Caco-2 (cell line): ENCODE data around the gene BEST3. TPM values are rescaled to one million over a fixed set of nuclear protein-coding genes. Genes with fewer than 3 reads are reported as not detected.

ENCODE experiments used
- BruUV-seq: library from RNA; stranded (reverse); fragments of 400-500 nt; replicated peaks from 2 replicates; lab custom pipeline; 2021; lab: Mats Ljungman, UMichigan
- CTCF ChIA-PET: fragments of 300-600 bp; sonication (Branson Sonifier 250); formaldehyde crosslinking; loops from one replicate; lab custom pipeline; 2022; ENCODE audit warnings: antibody characterized with exemption; lab: Charles Lee
- POLR2A ChIA-PET: fragments of 300-600 bp; sonication (Branson Sonifier 250); formaldehyde crosslinking; loops from one replicate; lab custom pipeline; 2022; ENCODE audit warnings: antibody characterized with exemption; lab: Charles Lee
- DNase-seq, 2 experiments: peaks; one replicate each; pipeline versions ENCODE4 v3.0.0 to v3.0.0-alpha.2; 2020 to 2022
- H3K27me3 ChIP-seq: replicated peaks from 2 replicates; pipeline ENCODE4 v1.6.0; 2011; ENCODE audit warnings: low read length; ENCODE audit not compliant: control insufficient read depth, insufficient read depth
- H3K36me3 ChIP-seq: 2 replicates; pipeline ENCODE4 v1.5.1; 2011; ENCODE audit warnings: low read length; ENCODE audit not compliant: control insufficient read depth, insufficient read depth
- H3K4me1 ChIP-seq: fragments of 250-450 bp; sonication (Bioruptor Pico); 2 replicates; pipeline ENCODE4 v1.5.1; 2020; ENCODE audit warnings: mild to moderate bottlenecking
- H3K4me3 ChIP-seq: 2 replicates; pipeline ENCODE4 v1.5.1; 2011; ENCODE audit warnings: low read depth, mild to moderate bottlenecking, control low read depth, low read length
- H3K9me3 ChIP-seq: fragments of 250-450 bp; sonication (Bioruptor Pico); 2 replicates; pipeline ENCODE4 v1.5.1; 2020; ENCODE audit warnings: mild to moderate bottlenecking, moderate library complexity
- H3K27ac Mint-ChIP-seq: one replicate; pipeline ENCODE4 v1.8.0; 2022; ENCODE audit warnings: mixed read lengths; ENCODE audit not compliant: unreplicated experiment
- H3K27me3 Mint-ChIP-seq: one replicate; pipeline ENCODE4 v1.8.0; 2022; ENCODE audit warnings: mixed read lengths; ENCODE audit not compliant: insufficient read depth, unreplicated experiment
- H3K36me3 Mint-ChIP-seq: one replicate; pipeline ENCODE4 v1.8.0; 2022; ENCODE audit warnings: mild to moderate bottlenecking, mixed read lengths; ENCODE audit not compliant: insufficient read depth, unreplicated experiment
- H3K4me1 Mint-ChIP-seq: one replicate; pipeline ENCODE4 v1.8.0; 2022; ENCODE audit warnings: low read depth, mixed read lengths; ENCODE audit not compliant: unreplicated experiment
- H3K4me3 Mint-ChIP-seq: one replicate; pipeline ENCODE4 v1.8.0; 2022; ENCODE audit warnings: mild to moderate bottlenecking, moderate library complexity, mixed read lengths; ENCODE audit not compliant: unreplicated experiment
- H3K9me3 Mint-ChIP-seq: one replicate; pipeline ENCODE4 v1.8.0; 2022; ENCODE audit warnings: mixed read lengths; ENCODE audit not compliant: unreplicated experiment
- CTCF ChIP-seq, 2 experiments: fragments of 200-600 bp in 1 of 2; IDR thresholded peaks; 1 replicate in 1 of 2; 2 replicates in 1 of 2; pipeline versions ENCODE4 v1.5.1 to v1.8.0; 2011 to 2022; ENCODE audit warnings: antibody characterized with exemption in 1 of 2, control low read depth in 1 of 2, inconsistent platforms in 1 of 2, low read depth in 1 of 2, low read length in 1 of 2, mild to moderate bottlenecking in 1 of 2, moderate library complexity in 1 of 2; ENCODE audit not compliant: insufficient read depth in 1 of 2, severe bottlenecking in 1 of 2, unreplicated experiment in 1 of 2
- intact Hi-C: fragments of 100-400 bp; cut with micrococcal nuclease; formaldehyde crosslinking; loops from one replicate; pipeline ENCODE4 v1.10.0; 2022; ENCODE audit not compliant: unreplicated experiment
- total RNA-seq: library from RNA; stranded (reverse); gene quantifications from 2 replicates; pipeline ENCODE4 v1.2.3, GENCODE V29; 2022

Gene BEST3
- total RNA-seq, 1 experiment from 2014 or later = 1.3 TPM

DNA sequence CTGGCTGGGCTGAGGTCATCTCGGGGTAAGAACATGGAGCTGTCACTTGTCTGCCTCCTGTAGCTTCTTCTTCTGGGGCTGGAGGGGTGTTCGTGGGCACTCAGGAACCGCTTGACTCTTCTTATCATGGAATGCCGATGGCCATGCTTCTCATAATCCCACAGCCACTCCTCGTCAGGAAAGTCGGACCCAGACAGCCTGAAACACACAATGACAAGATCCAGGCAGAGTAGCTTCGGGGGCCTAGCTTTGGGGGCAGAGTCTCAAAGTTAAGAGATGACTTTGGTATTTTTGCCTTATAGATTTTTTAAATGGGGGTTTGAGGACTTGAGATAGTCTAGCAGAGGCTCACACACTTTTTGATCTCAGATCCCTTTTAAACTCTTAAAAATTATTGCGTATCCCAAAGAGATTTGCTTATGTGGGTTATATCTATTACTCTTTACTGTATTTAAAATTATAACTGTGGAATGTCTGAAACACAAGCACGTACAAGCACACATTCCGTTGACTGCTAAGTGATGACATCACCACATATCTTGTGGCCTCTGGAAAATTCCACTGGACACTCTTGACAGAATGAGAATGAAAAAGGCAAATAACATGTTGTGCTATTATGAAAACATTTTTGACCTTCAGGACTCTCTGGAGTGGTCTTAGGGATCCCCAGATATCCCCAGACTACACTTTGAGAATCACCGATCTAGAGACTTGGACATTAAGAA is 43.3 kb downstream of the BEST3 start:
- no peaks in the 10 kb centered on the region for H3K27me3 ChIP-seq
- no peaks in the 10 kb centered on the region for H3K27me3 Mint-ChIP-seq
- H3K4me3 Mint-ChIP-seq = no peak overlapping the region
- H3K9me3 ChIP-seq = no peaks in the 10 kb centered on the region
- ChIA-PET POLR2A (no interaction called here), CTCF (no interaction called here)
- peaks cover 26% of the 10 kb centered on the region for H3K4me1 Mint-ChIP-seq
- DNase-seq = peak; percentile 30 to 56
- no peak for TF ChIP-seq CTCF (IDR thresholded peaks at IDR 0.05; ENCODE audit: insufficient read depth in 1 of 2, low read depth in 1 of 2, low read length in 1 of 2, severe bottlenecking in 1 of 2, unreplicated experiment in 1 of 2)
- H3K4me3 ChIP-seq = no peak overlapping the region
- H3K36me3 ChIP-seq = no peaks in the 10 kb centered on the region
- H3K9me3 Mint-ChIP-seq = no peaks in the 10 kb centered on the region
- peak overlapping the region; percentile 89 for H3K27ac Mint-ChIP-seq
- H3K4me1 ChIP-seq = peaks cover 29% of the 10 kb centered on the region
- intact Hi-C loops = no loop called here
- H3K36me3 Mint-ChIP-seq = no peaks in the 10 kb centered on the region
- TSS peak; percentile 90 for BruUV-seq

DNA sequence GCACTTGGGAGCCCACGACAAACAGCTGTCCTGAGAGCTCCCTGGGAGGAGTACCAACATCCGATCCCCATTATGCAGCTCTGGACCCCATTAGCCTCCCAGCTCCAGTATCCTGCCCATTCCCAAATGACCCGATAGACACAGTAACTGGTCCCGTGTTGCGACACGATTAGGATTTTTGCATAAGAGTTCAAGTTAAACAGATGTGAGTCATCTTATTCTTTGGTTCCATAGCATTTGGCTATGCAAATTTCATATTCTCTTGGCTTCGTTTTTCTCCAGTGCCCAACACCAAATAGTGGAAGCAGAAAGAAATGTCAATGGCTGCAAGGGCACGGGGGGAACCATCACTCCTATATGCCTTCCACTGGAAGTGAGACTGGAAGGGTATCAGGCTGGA is 45.4 kb downstream of the BEST3 start:
- Mint-ChIP-seq H3K4me1 (peaks cover 13% of the 10 kb centered on the region), H3K36me3 (no peaks in the 10 kb centered on the region), H3K9me3 (no peaks in the 10 kb centered on the region), H3K27ac (no peak overlapping the region), H3K27me3 (no peaks in the 10 kb centered on the region), H3K4me3 (no peak overlapping the region)
- Histone ChIP-seq H3K27me3 (no peaks in the 10 kb centered on the region), H3K4me1 (peaks cover 29% of the 10 kb centered on the region), H3K9me3 (no peaks in the 10 kb centered on the region), H3K36me3 (no peaks in the 10 kb centered on the region), H3K4me3 (no peak overlapping the region)
- no TSS peak for BruUV-seq
- no peak for DNase-seq
- TF ChIP-seq CTCF (IDR thresholded peaks at IDR 0.05; ENCODE audit: insufficient read depth in 1 of 2, low read depth in 1 of 2, low read length in 1 of 2, severe bottlenecking in 1 of 2, unreplicated experiment in 1 of 2) = no peak
- POLR2A ChIA-PET = no interaction called here
- CTCF ChIA-PET = no interaction called here
- intact Hi-C loops = no loop called here

GRCh38 chr12:69651922-69652321 is 47.2 kb downstream of the BEST3 start:
- H3K4me1 ChIP-seq = peaks cover 24% of the 10 kb centered on the region
- no peaks in the 10 kb centered on the region for H3K27me3 Mint-ChIP-seq
- no peaks in the 10 kb centered on the region for H3K9me3 Mint-ChIP-seq
- BruUV-seq = no TSS peak
- no peaks in the 10 kb centered on the region for H3K36me3 Mint-ChIP-seq
- H3K4me1 Mint-ChIP-seq = peaks cover 20% of the 10 kb centered on the region
- no peak for DNase-seq
- no peaks in the 10 kb centered on the region for H3K36me3 ChIP-seq
- no peak for TF ChIP-seq CTCF (IDR thresholded peaks at IDR 0.05; ENCODE audit: insufficient read depth in 1 of 2, low read depth in 1 of 2, low read length in 1 of 2, severe bottlenecking in 1 of 2, unreplicated experiment in 1 of 2)
- ChIA-PET POLR2A (no interaction called here), CTCF (no interaction called here)
- H3K9me3 ChIP-seq = no peaks in the 10 kb centered on the region
- intact Hi-C loops = no loop called here
- no peak overlapping the region for H3K4me3 Mint-ChIP-seq
- no peaks in the 10 kb centered on the region for H3K27me3 ChIP-seq
- H3K27ac Mint-ChIP-seq = no peak overlapping the region
- no peak overlapping the region for H3K4me3 ChIP-seq
